ENCODE data around the gene BAIAP2L2.
"Not testable (repeated sequence)": the region's sequence is repeated elsewhere in the genome, so short reads cannot be mapped to it uniquely, and the experiment has no call there.

The BAIAP2L2 gene

DNA sequence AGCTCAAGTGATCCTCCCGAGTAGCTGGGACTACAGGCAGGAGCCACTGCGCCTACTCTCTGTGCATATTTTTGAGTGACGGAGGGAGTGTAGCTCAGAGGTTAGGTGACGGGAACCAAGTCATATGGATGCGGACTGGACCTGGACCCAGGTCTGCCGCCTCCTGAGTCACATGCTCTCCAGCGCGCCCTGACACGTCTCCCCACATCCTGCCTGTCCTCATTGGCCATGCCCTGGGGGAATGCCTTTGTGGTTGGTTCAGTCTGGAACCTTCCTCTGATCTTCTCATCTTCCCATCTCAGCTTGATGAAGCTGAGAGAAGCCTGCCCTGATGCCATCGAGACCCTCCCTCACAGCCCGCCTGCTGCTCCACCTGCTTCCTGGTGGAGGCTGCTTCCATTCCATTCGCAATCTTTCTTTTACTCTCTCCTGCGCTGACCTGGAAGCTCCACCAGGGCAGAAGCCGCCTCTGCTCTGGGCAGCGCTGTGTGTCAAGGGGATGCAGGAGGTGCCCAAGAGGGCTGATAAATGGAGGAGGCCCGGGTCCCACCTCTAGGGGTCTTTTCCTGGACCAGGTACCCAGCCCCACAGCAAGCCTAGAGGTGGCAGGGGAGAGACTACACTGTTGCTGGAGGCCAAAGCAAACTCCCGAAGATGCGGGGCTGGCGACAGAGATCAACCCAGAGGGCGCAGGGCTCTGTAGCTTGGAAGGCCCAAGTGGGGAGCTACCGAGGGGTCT lies 13.9 kb upstream of the BAIAP2L2 start:
- DNase-seq (ENCODE audit: low spot score in 2 of 2) = no peak
- no peak overlapping the region for H3K4me3 ChIP-seq
- H3K27me3 ChIP-seq (ENCODE audit: low read depth) = no peaks in the 10 kb centered on the region
- no peaks in the 10 kb centered on the region for H3K4me1 ChIP-seq
- in situ Hi-C loops (cut with MboI; ENCODE audit: low sequenced_read_pairs) = no loop called here
- no peaks in the 10 kb centered on the region for H3K9me3 ChIP-seq
- H3K36me3 ChIP-seq (replicated peaks) = no peaks in the 10 kb centered on the region

DNA sequence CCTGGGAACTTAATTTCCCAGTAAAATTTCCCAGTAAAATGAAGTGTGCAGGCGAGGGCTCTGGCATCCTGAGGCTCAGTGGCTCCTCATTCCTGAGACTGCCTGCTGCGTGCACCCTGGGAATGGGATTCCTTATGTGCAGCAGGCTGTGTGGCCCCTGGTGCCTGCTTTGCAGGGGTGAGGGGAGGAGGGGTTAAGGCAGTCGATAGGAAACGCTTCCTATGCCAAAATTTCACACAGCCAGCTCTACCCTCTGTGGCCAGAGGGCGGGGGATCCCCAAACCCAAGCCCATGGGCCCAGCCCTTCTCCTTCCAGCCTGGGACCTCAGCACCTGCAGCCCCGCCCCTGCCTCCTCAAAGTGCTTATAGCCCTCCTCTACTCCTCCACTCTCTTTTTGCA lies 12.1 kb upstream of the BAIAP2L2 start:
- Histone ChIP-seq H3K4me1 (no peaks in the 10 kb centered on the region), H3K9me3 (no peaks in the 10 kb centered on the region), H3K27me3 (ENCODE audit: low read depth) (no peaks in the 10 kb centered on the region), H3K4me3 (no peak overlapping the region), H3K36me3 (replicated peaks) (no peaks in the 10 kb centered on the region)
- DNase-seq (ENCODE audit: low spot score in 2 of 2) = no peak
- in situ Hi-C loops (cut with MboI; ENCODE audit: low sequenced_read_pairs) = no loop called here

DNA sequence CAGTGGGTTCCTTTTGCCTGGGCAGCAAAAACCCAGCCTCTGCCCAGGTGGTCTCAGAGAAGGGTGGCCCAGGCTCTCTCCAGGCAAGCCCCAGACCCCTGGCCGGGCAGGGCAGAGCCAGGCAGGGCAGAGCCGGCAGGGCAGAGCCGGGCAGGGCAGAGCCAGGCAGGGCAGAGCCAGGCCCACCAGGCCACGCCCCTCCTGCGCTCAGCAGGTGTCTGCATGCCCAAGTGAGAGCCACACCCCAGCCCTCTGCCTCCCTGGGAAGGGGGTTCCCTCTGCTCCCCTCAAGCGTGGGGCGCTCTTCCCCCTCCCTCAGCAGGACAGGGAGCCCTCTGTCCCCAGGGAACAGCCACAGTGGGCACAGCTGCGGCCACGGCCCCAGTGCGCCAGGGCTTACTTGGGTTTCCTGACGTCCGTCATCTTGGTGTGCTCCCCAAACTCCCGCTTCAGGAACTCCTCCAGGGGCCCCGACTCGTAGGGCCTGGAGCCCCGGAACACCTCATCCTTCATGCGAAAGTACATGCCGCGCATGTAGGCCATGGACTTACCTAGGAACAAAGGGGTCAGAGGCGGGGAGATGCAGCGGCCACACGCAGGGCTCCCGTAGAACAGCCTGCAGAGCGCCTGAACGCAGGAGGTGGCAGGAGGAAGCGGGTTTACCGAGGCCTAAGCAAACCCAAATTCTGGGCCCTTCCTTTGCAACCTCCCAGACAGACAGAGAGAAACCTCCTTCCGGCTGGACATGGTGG lies 10.1 kb upstream of the BAIAP2L2 start:
- in situ Hi-C loops (cut with MboI; ENCODE audit: low sequenced_read_pairs) = no loop called here
- no peaks in the 10 kb centered on the region for H3K4me1 ChIP-seq
- H3K27me3 ChIP-seq (ENCODE audit: low read depth) = no peaks in the 10 kb centered on the region
- no peaks in the 10 kb centered on the region for H3K36me3 ChIP-seq (replicated peaks)
- no peaks in the 10 kb centered on the region for H3K9me3 ChIP-seq
- H3K4me3 ChIP-seq = no peak overlapping the region
- no peak for DNase-seq (ENCODE audit: low spot score in 2 of 2)

DNA sequence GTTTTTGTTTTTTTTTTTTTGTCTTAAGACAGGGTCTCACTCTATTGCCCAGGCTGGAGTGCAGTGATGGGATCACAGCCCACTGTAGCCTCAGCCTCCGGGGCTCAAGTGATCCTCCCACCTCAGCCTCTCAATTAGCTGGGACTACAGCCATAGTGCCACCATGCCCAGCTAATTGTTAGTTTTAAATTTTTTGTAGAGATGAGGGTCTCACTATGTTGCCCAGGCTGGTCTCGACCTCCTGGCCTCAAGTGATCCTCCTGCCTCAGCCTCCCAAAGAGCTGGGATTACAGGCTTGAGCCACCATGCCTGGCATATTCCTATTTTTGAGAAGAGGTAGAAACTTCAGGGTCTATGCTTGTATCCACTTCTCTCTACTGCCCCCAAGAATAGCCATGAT lies 8.3 kb upstream of the BAIAP2L2 start:
- H3K9me3 ChIP-seq; H3K36me3 ChIP-seq (replicated peaks); H3K4me3 ChIP-seq; DNase-seq (ENCODE audit: low spot score in 2 of 2); in situ Hi-C loops (cut with MboI; ENCODE audit: low sequenced_read_pairs); H3K27me3 ChIP-seq (ENCODE audit: low read depth); H3K4me1 ChIP-seq: not testable (repeated sequence)

DNA sequence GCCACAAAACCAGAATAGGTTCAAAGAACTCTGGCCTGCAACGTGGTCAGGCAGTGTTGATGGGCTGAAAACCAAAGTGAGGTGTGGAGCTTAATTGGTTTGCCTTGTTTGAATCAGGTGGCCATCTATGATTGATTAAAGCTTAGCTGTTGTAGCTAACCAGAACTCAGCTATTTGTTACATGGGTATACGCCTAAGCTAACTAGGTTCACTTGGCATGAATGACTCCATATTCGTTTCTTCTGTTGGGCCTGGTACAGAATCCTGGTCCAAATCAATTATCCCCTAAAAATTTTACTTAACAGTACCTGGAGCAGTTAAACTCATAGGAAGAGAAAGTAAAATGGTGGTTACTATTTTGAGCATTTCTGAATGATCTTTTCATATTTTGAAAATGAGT lies 7.7 kb upstream of the BAIAP2L2 start:
- no peaks in the 10 kb centered on the region for H3K27me3 ChIP-seq (ENCODE audit: low read depth)
- no peaks in the 10 kb centered on the region for H3K9me3 ChIP-seq
- DNase-seq (ENCODE audit: low spot score in 2 of 2) = no peak
- in situ Hi-C loops (cut with MboI; ENCODE audit: low sequenced_read_pairs) = no loop called here
- H3K4me1 ChIP-seq = no peaks in the 10 kb centered on the region
- H3K4me3 ChIP-seq = no peak overlapping the region
- no peaks in the 10 kb centered on the region; the same call in 1 of the 2 replicates for H3K36me3 ChIP-seq (replicated peaks)

DNA sequence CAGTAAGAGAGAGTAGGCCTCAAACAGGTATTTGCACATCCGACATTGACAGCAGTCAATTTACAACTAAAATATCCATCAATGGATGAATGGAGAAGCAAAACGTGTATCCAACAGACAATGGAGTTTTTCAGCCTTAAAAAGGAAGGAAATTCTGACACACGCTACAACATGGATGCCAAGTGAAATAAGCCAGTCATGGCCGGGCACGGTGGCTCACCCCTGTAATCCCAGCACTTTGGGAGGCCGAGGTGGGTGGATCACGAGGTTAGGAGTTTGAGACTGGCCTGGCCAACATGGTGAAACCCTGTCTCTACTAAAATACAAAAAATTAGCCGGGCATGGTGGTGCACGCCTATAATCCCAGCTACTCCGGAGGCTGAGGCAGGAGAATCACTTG lies 7.1 kb upstream of the BAIAP2L2 start:
- DNase-seq (ENCODE audit: low spot score in 2 of 2); H3K36me3 ChIP-seq (replicated peaks); H3K27me3 ChIP-seq (ENCODE audit: low read depth); H3K4me1 ChIP-seq; in situ Hi-C loops (cut with MboI; ENCODE audit: low sequenced_read_pairs); H3K9me3 ChIP-seq; H3K4me3 ChIP-seq: not testable (repeated sequence)

DNA sequence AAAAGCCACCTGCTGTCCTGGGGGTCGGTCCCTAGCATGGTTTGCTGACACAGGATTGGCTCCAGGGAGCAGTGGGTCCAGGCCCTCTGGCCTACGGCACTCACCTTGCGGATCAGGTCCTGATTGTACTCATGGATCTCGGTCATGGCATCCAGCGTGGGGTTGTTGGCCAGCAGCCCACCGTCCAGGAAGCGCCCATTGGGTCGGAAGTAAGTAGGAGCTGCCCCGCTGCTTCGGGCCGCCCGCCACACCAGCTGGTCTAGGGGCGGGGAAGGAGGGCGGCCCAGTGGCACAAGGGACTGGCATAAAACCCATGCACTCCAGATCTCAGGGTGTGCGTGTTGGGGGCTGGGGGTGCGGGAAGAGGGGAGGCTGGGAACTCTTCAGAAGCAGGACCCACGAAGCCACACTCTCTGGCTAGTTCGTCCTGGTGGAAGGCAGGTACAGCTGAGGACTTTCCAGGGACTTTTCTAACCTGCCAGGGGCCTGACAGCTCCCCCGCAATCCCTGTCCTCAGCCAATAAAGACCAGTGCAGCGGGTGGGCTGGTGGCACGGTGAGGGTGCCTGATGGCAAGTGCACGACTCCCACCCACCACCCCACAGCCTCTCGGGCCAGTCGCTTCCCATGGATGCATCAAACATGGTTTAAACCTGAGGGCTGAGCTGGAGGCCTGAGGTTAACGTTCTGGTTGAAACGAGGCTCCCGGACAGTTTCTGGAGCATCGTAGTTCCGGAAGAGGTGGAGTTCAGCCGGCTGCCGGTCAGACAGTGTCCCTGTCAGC lies 5.1 kb upstream of the BAIAP2L2 start:
- DNase-seq (ENCODE audit: low spot score in 2 of 2) = no peak
- in situ Hi-C loops (cut with MboI; ENCODE audit: low sequenced_read_pairs) = no loop called here
- H3K27me3 ChIP-seq (ENCODE audit: low read depth) = no peaks in the 10 kb centered on the region
- H3K4me3 ChIP-seq = no peak overlapping the region
- no peaks in the 10 kb centered on the region for H3K9me3 ChIP-seq
- H3K36me3 ChIP-seq (replicated peaks) = no peaks in the 10 kb centered on the region; the same call in 1 of the 2 replicates
- no peaks in the 10 kb centered on the region for H3K4me1 ChIP-seq

DNA sequence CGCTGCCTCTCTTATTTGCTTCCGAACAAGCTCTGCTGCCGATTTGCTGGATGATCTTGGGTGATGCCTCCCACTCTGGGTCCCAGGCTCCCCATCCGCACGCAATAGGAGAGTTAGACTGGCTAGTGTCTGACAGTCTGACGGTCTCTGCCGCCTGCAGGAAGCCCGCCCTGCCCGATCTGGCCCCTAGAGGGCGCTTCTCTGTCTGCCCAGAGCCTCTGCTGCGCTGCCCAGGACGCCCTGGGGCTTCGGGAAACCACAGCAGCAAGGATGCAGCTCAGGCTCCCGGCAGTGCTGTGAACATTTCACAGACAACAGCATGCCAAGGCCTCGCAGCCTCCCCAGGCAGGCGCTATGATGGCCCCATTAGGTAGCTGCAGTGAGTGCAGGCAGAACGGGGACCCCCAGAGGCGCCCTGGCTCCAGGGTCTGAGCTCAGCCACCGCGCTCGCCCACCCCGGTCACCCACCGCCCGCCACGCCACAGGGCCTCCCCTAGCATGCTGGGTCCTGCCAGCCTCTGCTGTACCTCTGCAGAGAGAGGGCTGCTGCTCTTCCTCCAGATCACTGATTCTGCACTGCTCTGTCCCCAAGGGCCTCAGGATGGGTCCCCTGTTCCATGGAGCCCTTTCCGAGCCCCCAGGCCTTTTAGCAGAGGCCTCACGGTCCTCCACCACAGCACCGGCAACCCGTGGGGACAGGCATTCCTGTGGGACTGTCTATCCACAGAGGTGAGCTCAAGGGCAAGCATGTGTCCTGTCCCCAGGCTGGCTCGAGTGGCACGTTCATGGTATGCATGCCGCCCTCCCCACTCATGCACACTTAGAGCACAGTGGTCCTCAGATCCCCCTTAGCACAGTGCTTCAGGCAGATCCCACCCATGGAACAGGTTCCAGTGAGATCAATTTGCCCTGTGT lies 4.3 kb upstream of the BAIAP2L2 start:
- no peaks in the 10 kb centered on the region for H3K4me1 ChIP-seq
- H3K4me3 ChIP-seq = no peak overlapping the region
- peak; percentile 54 to 91 for DNase-seq (ENCODE audit: low spot score in 2 of 2)
- H3K27me3 ChIP-seq (ENCODE audit: low read depth) = no peaks in the 10 kb centered on the region
- no peaks in the 10 kb centered on the region for H3K9me3 ChIP-seq
- H3K36me3 ChIP-seq (replicated peaks) = no peaks in the 10 kb centered on the region; the same call in 1 of the 2 replicates
- in situ Hi-C loops (cut with MboI; ENCODE audit: low sequenced_read_pairs) = no loop called here

DNA sequence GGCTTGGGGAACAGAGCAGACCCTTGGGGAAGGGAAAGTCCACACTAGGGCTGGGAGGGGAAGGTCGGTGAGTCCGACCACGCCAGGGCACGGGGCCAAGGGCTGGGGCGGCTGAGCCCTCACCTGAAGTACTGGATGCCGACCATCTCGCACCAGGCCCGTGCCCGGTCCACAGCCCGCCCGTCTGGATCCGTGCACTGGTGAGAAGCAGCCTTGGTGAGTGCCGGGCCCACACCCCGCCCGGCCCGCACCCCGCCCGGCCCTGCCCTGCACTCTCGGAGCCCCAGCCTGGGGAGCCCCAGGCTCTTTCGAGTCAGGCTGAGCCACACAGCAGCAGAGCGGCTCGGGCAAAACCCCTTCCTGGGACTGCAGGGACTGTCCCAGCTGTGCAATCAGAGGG lies 1.9 kb upstream of the BAIAP2L2 start:
- DNase-seq (ENCODE audit: low spot score in 2 of 2) = no peak
- no peaks in the 10 kb centered on the region for H3K27me3 ChIP-seq (ENCODE audit: low read depth)
- in situ Hi-C loops (cut with MboI; ENCODE audit: low sequenced_read_pairs) = no loop called here
- H3K4me1 ChIP-seq = no peaks in the 10 kb centered on the region
- H3K4me3 ChIP-seq = no peak overlapping the region
- no peaks in the 10 kb centered on the region for H3K9me3 ChIP-seq
- no peaks in the 10 kb centered on the region; the same call in 1 of the 2 replicates for H3K36me3 ChIP-seq (replicated peaks)

DNA sequence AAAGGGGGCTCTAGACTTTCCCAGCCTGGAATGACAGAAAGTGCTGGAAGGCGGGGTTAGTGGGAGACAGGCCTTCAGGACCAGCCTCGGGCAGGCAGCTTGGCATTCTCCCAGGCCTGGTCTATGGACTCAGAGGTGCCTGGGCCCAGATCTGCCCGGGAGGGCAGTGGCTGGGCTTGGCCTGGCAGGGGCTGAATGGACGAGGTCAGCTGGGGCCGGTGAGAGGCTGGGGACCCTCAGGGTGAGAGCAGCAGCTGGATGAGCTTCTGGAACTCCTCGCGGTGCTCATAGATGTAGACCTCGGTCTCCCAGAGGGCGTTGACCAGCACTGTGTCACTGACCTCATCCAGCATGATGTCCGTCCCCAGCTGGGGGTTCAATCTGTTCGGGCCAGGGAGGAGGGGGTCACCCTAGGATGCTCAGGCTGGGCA lies 1.5 kb upstream of the BAIAP2L2 start:
- H3K4me3 ChIP-seq = no peak overlapping the region
- no peaks in the 10 kb centered on the region; the same call in 1 of the 2 replicates for H3K36me3 ChIP-seq (replicated peaks)
- no peak for DNase-seq (ENCODE audit: low spot score in 2 of 2)
- H3K27me3 ChIP-seq (ENCODE audit: low read depth) = no peaks in the 10 kb centered on the region
- H3K9me3 ChIP-seq = no peaks in the 10 kb centered on the region
- no peaks in the 10 kb centered on the region for H3K4me1 ChIP-seq
- in situ Hi-C loops (cut with MboI; ENCODE audit: low sequenced_read_pairs) = no loop called here

DNA sequence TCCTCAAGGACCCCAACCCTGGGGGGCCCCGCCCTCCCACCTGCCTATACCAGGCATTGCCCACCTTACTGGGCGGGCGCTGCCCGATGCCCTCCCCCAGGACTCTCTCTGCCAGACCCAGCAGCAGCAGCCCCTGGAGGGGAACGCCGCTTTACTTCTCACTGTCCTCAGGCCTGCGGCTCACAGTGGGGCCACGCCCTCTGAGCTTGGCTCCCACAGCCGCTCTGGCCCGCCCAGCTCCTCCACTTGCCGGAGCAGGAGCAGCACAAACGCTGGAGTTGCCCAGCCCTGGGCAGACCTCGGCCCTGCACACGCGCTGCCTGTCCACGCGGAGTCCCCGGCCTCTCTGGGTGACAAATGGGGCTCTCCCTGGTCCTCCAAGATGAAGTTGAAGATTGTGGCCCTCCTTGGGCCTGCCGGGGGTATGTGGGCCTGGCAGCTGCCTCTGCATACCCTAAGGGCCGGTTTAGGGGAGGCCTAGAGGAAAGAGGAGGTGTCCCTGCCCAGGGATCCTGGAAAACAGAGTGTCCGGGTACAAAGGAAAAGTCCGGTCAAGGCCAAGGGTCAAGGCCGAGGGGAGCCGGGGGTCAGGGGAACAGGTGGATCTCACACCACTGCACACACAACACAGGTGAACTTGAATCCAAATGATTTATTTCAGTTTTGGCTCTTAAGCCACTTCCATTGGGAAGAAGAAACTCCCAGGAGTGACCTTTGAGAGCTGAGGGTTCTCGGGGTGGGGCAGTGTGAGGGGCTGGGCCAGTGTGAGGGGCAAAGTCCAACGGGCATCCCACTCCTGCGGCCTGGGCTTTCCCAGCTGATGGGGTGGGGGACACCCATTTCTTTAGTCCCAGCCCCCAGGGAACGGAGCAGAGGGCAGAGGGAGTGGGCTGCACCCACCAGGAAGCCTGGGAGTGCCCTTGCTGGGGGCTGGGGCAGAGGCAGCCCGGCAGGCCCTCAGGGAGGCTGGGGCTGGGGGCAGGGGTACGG lies 674 bp upstream of the BAIAP2L2 start:
- no peaks in the 10 kb centered on the region for H3K27me3 ChIP-seq (ENCODE audit: low read depth)
- in situ Hi-C loops (cut with MboI; ENCODE audit: low sequenced_read_pairs) = no loop called here
- DNase-seq (ENCODE audit: low spot score in 2 of 2) = no peak
- no peak overlapping the region for H3K4me3 ChIP-seq
- no peaks in the 10 kb centered on the region for H3K9me3 ChIP-seq
- no peaks in the 10 kb centered on the region for H3K4me1 ChIP-seq
- no peaks in the 10 kb centered on the region; the same call in 1 of the 2 replicates for H3K36me3 ChIP-seq (replicated peaks)

DNA sequence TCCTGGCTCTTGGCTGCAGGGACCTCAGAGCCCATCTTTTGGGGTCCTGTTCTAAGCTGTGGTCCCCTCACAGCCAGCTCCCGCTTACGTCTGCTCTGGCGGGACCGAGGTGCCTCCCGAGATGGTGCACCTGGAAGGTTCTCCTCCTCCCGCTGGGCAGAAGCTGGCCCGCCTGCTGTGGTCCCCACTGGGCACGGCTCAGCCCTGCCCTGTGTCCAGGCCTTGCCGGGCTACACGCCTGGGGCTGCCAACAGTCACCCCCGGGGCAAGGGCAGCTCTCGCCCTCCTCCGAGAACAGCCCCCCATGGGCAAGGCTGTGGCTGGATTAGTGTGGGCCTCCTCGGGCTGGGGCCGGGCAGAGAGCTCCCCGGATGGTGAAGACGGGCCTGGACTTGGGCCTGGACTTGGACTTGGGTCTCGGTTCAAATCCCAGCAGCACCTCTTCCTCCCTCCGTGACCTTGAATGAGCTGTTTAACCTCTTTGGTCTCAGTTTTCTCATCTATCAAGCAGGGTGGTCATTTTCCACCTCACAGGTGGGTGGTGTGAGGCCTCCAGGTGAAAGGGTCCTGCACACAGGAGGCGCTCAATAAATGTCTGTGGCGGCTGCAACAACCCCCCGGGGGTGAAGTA lies 998 bp downstream of the BAIAP2L2 start:
- H3K4me3 ChIP-seq = no peak overlapping the region
- no peak for DNase-seq (ENCODE audit: low spot score in 2 of 2)
- H3K27me3 ChIP-seq (ENCODE audit: low read depth) = no peaks in the 10 kb centered on the region
- in situ Hi-C loops (cut with MboI; ENCODE audit: low sequenced_read_pairs) = no loop called here
- no peaks in the 10 kb centered on the region for H3K9me3 ChIP-seq
- H3K4me1 ChIP-seq = no peaks in the 10 kb centered on the region
- no peaks in the 10 kb centered on the region for H3K36me3 ChIP-seq (replicated peaks)

All from HAP-1 (cell line).